Caki2 (cell line): ENCODE data around the gene CPSF7. TPM values are rescaled to one million over a fixed set of nuclear protein-coding genes. Genes with fewer than 3 reads are reported as not detected.

ENCODE experiments used
- DNase-seq: peaks from one replicate; pipeline ENCODE4 v3.0.0-alpha.2; 2015; ENCODE audit warnings: low read depth
- in situ Hi-C: cut with HindIII; loops from 2 replicates; pipeline ENCODE4 v1.10.0; 2016; ENCODE audit warnings: low sequenced_read_pairs, low pct_unique_long_range_greater_than_20kb, mixed read lengths
- total RNA-seq: library from RNA; depleted of rRNA; stranded (reverse); fragments of >200 nt; shearing (Covaris generic); gene quantifications from 2 replicates; pipeline ENCODE4 v1.2.3, GENCODE V29; 2014; ENCODE audit warnings: low replicate concordance; rRNA removed

The CPSF7 gene
- total RNA-seq, 1 experiment from 2014 or later, result 24.5 TPM

- in situ Hi-C loops, result no loop called here
- DNase-seq, result no peak
Observed at GRCh38 chr11:61368646-61369045, 61.1 kb downstream of the CPSF7 start.

- DNase-seq, result no peak
- in situ Hi-C loops, result no loop called here
Observed at GRCh38 chr11:61367406-61367805, 62.4 kb downstream of the CPSF7 start.

DNA sequence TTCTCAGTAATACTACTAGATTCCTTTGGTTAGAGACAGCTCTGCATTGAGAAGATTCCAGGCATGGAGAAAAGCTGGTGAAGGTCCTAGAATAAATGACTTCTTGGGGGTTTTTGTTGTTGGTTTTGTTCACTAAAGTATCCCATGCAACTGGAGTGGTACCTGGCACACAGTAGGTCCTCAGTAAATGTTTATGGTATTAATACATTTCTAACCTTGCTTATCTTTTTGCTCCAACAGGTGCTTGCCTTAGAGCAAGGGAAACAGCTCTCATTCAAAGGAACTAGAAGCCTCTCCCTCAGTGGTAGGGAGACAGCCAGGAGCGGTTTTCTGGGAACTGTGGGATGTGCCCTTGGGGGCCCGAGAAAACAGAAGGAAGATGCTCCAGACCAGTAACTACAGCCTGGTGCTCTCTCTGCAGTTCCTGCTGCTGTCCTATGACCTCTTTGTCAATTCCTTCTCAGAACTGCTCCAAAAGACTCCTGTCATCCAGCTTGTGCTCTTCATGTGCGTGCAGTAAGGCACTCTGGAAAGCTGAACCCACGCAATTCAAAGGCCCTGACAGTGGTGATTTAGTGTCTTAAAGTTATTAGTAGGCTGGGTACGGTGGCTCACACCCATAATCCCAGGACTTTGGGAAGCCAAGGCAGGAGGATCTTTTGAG lies 65.6 kb downstream of the CPSF7 start:
- no peak for DNase-seq
- in situ Hi-C loops, result no loop called here

GRCh38 chr11:61362542-61362875 lies 67.3 kb downstream of the CPSF7 start:
- in situ Hi-C loops, result no loop called here
- no peak for DNase-seq

DNA sequence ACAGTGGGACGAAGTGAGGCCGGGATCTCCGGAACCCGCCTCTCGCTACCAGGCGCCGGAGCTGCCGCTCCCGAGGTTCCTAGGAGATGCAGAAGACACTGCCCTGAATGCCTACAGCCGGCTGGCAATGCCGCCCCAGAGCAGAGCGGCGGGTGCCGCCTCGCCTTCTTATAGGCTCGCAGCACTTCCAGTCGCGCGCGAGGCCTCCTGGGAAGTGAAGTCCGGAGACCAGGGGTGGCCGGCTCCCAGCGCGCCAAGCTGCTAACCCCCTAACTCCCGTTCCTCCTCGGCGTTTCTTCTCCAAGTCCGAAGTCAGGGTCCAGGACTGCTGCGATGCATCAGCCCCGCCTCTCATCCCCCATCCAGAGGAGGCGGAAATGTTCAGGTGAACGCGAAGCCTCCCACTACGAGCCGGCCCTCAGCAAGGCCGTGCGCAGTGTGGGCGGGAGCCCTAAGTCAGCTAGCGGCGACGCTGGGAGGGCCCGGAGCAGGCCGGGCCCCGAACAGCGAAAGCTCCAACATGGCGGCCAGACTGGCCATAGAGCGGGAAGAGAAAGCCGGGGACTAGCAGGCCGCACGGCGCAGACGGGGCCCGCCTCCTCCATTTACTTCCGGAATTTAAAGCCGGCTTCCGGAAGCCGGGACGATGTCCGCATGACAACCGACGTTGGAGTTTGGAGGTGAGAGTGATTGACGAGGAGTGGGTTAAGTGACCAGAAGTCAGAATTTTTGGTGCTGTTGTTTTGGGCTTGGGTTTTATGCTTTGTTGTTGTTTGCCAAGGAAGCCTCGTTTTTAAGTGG lies 67.8 kb downstream of the CPSF7 start, which contains the start of the genes CYB561A3 and TMEM138:
TSS of gene CYB561A3 (minus strand) at position 142 of the 801 bp plus-strand sequence. CDS start 5,169 bp downstream, outside the sequence.
TSS of gene TMEM138 (plus strand) at position 634 of the 801 bp plus-strand sequence. CDS start 2,017 bp downstream, outside the sequence.
- in situ Hi-C loops, result no loop called here
- DNase-seq, result peak; percentile 93

DNA sequence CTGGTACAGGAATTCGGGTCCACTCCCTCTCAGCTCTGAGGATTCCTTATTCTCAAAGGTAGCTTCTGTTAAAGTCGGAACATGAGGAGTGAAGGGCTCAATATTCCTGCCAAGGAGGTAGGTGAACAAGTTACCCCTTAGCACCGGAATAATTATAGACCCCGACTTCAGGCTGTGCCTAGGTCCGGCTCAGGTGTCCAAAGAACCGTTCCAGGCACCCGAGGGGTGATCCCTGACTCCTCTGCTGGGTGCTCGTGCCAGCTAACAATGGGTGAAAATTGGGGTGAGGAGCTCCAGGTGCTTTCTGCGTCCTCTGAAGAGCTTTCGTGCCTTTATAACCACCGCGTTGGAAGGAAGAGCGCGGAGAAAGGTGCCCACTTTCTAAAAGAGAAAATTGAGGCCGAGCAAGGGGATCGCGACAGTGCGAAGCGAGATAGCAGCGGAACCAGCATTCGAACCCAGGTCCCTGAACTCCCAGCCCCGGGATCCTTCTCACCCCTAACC lies 68.5 kb downstream of the CPSF7 start:
- no peak for DNase-seq
- in situ Hi-C loops, result no loop called here

DNA sequence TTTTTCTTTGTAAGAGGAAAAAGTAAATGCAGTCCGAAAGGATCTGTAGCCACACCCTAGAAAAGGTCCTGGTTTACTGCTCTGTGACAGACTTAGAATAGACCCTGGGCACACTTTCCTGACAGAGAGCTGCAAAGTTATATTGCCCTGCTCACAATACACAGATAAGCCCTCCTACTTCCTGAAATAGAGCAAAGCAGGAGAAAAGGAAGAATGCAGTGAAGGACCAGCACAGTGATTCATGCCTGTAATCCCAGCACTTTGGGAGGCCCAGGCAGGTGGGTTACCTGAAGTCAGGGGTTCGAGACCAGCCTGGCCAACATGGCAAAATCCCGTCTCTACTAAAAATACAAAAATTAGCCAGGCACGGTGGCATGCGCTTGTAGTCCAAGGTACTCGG lies 70.3 kb downstream of the CPSF7 start:
- no peak for DNase-seq
- in situ Hi-C loops, result no loop called here

DNA sequence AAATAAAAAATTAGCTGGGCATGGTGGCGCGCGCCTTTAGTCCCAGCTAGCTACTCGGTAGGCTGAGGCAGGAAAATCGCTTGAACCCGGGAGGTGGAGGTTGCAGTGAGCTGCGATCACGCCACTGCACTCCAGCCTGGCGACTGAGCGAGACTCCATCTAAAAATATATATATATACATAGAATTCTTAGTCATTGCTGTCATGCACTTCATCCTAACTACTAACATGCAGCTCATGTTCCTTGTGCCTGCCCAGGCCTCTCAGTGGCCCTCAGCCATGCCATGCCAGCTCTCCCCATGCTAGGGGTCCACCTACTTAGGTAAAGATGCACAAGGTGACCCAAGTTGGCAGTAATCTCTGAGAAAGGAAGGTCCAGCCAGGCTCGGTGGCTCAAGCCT lies 71.2 kb downstream of the CPSF7 start:
- no peak for DNase-seq
- in situ Hi-C loops, result no loop called here

DNA sequence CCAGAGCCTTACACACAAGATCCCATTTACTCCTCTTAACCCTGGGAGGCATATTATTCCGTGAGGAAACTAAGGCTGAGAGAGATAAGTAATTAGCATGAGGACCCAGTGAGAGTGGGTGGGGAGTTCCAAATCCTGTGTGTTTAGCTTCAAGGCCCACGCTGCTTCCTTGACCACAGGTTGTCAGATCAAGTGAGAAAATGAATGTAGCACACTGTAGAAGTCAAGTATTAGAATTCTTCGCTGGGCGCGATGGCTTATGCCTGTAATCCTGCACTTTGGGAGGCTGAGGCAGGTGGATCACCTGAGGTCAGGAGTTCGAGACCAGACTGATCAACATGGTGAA lies 71.9 kb downstream of the CPSF7 start:
- DNase-seq, result no peak
- in situ Hi-C loops, result no loop called here

DNA sequence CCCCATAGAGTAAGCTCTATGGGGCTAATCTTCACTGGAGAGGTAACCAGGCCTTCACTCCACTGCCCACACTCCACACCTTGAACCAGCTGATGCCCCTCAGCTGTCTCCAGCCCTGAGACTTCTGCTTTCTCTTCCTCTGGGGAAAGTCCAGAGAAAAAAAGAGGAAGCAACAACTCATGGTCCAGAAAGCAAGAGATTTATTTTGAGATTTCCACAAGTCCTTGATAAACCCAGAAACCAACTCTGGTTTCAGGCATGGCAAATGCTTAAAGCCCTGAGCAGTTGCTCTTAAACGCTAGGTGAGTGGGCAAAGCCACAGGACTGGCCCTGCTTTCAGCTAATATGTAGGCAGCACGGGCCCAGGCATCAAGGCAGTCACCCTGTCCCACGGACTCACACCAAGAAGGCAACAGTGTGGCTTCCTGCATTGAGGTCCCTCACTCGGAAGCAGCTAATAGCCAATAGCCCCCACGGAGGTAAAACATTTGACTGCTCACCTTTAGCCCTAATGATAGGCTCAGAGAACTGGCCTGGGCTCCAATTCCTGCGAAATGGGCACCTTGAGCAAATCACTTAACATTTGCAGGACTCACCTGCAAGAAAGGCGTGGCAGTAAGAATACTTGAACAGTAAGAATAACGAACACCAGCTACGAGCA lies 72.4 kb downstream of the CPSF7 start:
- no peak for DNase-seq
- in situ Hi-C loops, result no loop called here

- in situ Hi-C loops, result no loop called here
- no peak for DNase-seq
Observed at GRCh38 chr11:61356706-61357105, 73.1 kb downstream of the CPSF7 start.

DNA sequence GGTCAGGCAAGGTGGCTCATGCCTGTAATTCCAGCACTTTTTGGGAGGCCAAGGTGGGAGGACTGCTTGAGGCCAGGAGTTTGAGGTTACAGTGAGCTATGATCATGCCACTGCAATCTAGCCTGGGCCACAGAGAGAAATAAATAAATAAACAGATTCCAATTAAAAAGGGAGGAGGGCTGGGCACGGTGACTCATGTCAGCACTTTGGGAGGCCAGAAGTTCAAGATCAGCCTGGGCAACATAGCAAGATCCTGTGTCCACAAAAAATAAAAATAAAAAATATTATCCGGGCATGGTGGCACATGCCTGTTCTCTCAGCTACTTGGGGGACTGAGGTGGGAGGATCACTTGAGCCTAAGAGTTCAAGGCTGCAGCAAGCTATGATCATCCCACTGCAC lies 75.6 kb downstream of the CPSF7 start:
- in situ Hi-C loops, result no loop called here
- DNase-seq, result no peak

DNA sequence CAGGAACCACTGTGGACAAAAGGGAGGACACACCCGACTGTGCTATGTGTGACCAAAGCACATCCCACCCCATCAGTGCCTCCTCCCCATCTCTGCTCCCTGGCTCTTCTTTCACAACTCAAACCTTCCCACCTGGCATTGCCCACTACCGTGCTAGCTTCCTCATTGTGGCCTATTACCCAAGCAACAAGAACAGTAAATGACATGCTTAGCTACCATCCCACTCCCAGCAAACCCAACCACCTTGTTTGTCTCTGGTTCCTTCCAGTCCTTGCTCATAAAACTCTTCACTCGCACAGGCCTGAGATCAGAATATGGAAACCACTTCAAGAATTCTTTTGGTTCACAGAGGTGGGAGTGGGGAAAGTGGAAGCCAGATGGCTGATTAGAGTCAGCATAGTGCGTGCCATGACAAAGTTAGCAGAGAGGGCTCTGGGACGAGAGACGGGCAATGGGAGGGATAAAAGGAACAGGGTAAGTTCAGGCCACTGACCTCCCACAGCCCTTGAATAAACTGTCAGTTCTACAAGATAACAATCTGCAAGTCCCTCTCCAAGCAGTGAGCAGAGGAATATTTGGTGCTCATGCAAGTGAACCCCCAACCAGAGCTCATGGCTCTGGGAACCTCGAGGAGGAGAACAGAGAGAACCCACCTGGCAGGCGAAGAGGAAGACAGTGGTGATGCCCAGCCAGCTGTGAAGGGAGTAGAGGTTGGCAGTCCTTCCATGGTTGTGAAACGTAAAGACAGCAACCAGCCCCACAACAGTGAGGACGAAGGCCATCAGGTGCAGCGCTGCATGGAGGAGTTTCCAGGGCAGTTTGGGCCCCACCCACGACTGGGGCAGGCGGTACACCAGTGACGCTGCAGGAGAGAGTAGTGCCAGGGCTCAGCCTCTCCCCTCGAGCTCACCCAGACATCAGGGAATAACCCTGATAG lies 76.4 kb downstream of the CPSF7 start:
- no peak for DNase-seq
- in situ Hi-C loops, result no loop called here

Other genes starting within 250 kb of the CPSF7 start
- not detected in 2 replicates for gene PGA3, start 226.5 kb downstream of the CPSF7 start, total RNA-seq
- not detected in 2 replicates for gene PGA4, start 207.6 kb downstream of the CPSF7 start, total RNA-seq
- gene PGA5, start 188.8 kb downstream of the CPSF7 start, total RNA-seq, result not detected in 2 replicates
- gene VWCE, start 134.7 kb downstream of the CPSF7 start, total RNA-seq, result not detected in 2 replicates
- 151 and 154 TPM in 2 replicates for gene DDB1, start 96.9 kb downstream of the CPSF7 start, total RNA-seq
- 69.5 and 73.5 TPM in 2 replicates for gene TKFC, start 96.7 kb downstream of the CPSF7 start, total RNA-seq
- gene CYB561A3, start 68.1 kb downstream of the CPSF7 start, total RNA-seq, result 56.1 and 59.9 TPM in 2 replicates
- 13.2 and 31.3 TPM in 2 replicates for gene TMEM138, start 67.6 kb downstream of the CPSF7 start, total RNA-seq
- gene TMEM216, start 37.4 kb downstream of the CPSF7 start, total RNA-seq, result 13.3 and 23.6 TPM in 2 replicates
- gene SDHAF2, start 149 bp upstream of the CPSF7 start, total RNA-seq, result 21.6 and 25.1 TPM in 2 replicates
- not detected in 2 replicates for gene LRRC10B, start 78.8 kb upstream of the CPSF7 start, total RNA-seq
- 0.41 and 2.0 TPM in 2 replicates for gene SYT7, start 151.1 kb upstream of the CPSF7 start, total RNA-seq